ENCODE measurements around the gene PTPRD. TPM values are rescaled to one million over a fixed set of nuclear protein-coding genes. Genes with fewer than 3 reads are reported as not detected.

PTPRD gene
- total and polyA plus RNA-seq, 2 donors (not counting 1 experiment from before 2014, with no cell fraction given): not detected

DNA sequence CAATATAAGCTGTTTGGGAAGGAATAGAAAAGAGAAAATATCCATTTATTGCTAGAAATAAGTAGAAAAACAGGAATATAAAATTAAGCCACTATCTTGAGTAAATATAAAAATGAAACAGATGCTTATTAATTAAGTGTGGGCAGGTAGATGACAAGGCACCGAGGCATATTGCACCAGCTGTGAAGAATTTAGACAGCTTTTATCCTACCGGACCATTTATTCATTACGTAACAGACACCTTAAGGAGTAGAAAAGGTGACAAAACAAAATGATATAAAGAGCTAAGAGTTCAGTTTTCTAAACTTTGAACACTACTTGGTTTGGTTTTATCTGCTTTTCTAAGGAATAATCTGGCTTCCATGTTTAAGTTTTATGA, 404.1 kb downstream of the PTPRD start:
- ChIA-PET CTCF (interaction anchor here (1.4 kb wide), 1 partner anchor 24 kb away, joined by 4 read pairs; no protein-coding TSS in a partner anchor), POLR2A (no interaction called here)
- no CpG with 5 or more reads among the region's 3 CpGs for WGBS (ENCODE audit: insufficient coverage)
- Mint-ChIP-seq H3K9me3 (ENCODE audit: insufficient read depth) (no peaks in the 10 kb centered on the region), H3K27ac (peak overlapping the region; percentile 61), H3K27me3 (no peaks in the 10 kb centered on the region), H3K4me1 (peaks cover 11% of the 10 kb centered on the region), H3K4me3 (peak overlapping the region; percentile 80)
- ATAC-seq (ENCODE audit: low read depth): no peak
- no peak overlapping the region for H2AFZ ChIP-seq (ENCODE audit: insufficient read depth, low read depth, low read length, poor library complexity, severe bottlenecking)
- no peaks in the 10 kb centered on the region for H3K36me3 ChIP-seq (replicated peaks in 1 of 2; ENCODE audit: control extremely low read depth in 1 of 2, control insufficient read depth in 1 of 2, extremely low read depth in 1 of 2, insufficient read depth in 2 of 2, low read length in 1 of 2)
- no peaks in the 10 kb centered on the region for H3K9me3 ChIP-seq (ENCODE audit: control extremely low read depth in 1 of 3, control insufficient read depth in 2 of 3, insufficient read depth in 1 of 3, low read length in 2 of 3)
- peak overlapping the region in 1 of 2 donors; percentile 46 for H3K27ac ChIP-seq (ENCODE audit: low read length in 2 of 2)
- H3K4me3 ChIP-seq (ENCODE audit: control extremely low read depth in 1 of 5, extremely low read depth in 1 of 5, insufficient read depth in 1 of 5, low read depth in 2 of 5, low read length in 4 of 5): peak overlapping the region in 4 of 5 experiments; percentile 5 to 35 (median 27)
- no peak for DNase-seq
- TF ChIP-seq CTCF (IDR thresholded peaks at IDR 0.05) (no peak), EZH2 (IDR thresholded peaks at IDR 0.05; ENCODE audit: borderline replicate concordance, insufficient read depth, low read depth, low read length, poor library complexity, severe bottlenecking) (no peak)
- peak overlapping the region; percentile 32 for H3K9ac ChIP-seq (ENCODE audit: low read length)
- H4K20me1 ChIP-seq (ENCODE audit: control insufficient read depth, insufficient read depth, low read length, poor library complexity, severe bottlenecking): no peaks in the 10 kb centered on the region
- H3K27me3 ChIP-seq (replicated peaks in 1 of 4; ENCODE audit: control extremely low read depth in 1 of 4, control insufficient read depth in 3 of 4, insufficient read depth in 4 of 4, low read length in 3 of 4): no peaks in the 10 kb centered on the region
- H3K79me2 ChIP-seq (ENCODE audit: control insufficient read depth, insufficient read depth, low read length): no peaks in the 10 kb centered on the region
- peaks cover 6 to 7% of the 10 kb centered on the region in 2 donors for H3K4me1 ChIP-seq (ENCODE audit: control insufficient read depth in 2 of 2, insufficient read depth in 2 of 2, low read length in 2 of 2)
- intact Hi-C loops (cut with micrococcal nuclease): no loop called here
- peak overlapping the region; percentile 61 for H3K4me2 ChIP-seq (replicated peaks; ENCODE audit: low read depth, low read length, poor library complexity, severe bottlenecking)

- H3K4me1 ChIP-seq (ENCODE audit: control insufficient read depth in 2 of 2, insufficient read depth in 2 of 2, low read length in 2 of 2): peaks cover 5 to 6% of the 10 kb centered on the region in 2 donors
- Mint-ChIP-seq H3K4me3 (no peak overlapping the region), H3K9me3 (ENCODE audit: insufficient read depth) (no peaks in the 10 kb centered on the region), H3K27ac (no peak overlapping the region), H3K27me3 (no peaks in the 10 kb centered on the region), H3K4me1 (peaks cover 11% of the 10 kb centered on the region)
- POLR2A ChIA-PET: no interaction called here
- no CpG with 5 or more reads among the region's 1 CpG for WGBS (ENCODE audit: insufficient coverage)
- H2AFZ ChIP-seq (ENCODE audit: insufficient read depth, low read depth, low read length, poor library complexity, severe bottlenecking): no peak overlapping the region
- H4K20me1 ChIP-seq (ENCODE audit: control insufficient read depth, insufficient read depth, low read length, poor library complexity, severe bottlenecking): no peaks in the 10 kb centered on the region
- H3K36me3 ChIP-seq (replicated peaks in 1 of 2; ENCODE audit: control extremely low read depth in 1 of 2, control insufficient read depth in 1 of 2, extremely low read depth in 1 of 2, insufficient read depth in 2 of 2, low read length in 1 of 2): no peaks in the 10 kb centered on the region
- intact Hi-C loops (cut with micrococcal nuclease): no loop called here
- no peaks in the 10 kb centered on the region for H3K79me2 ChIP-seq (ENCODE audit: control insufficient read depth, insufficient read depth, low read length)
- no peak overlapping the region for H3K4me3 ChIP-seq (ENCODE audit: control extremely low read depth in 1 of 5, extremely low read depth in 1 of 5, insufficient read depth in 1 of 5, low read depth in 2 of 5, low read length in 4 of 5)
- no peak overlapping the region for H3K4me2 ChIP-seq (replicated peaks; ENCODE audit: low read depth, low read length, poor library complexity, severe bottlenecking)
- H3K27ac ChIP-seq (ENCODE audit: low read length in 2 of 2): no peak overlapping the region
- no peaks in the 10 kb centered on the region for H3K27me3 ChIP-seq (replicated peaks in 1 of 4; ENCODE audit: control extremely low read depth in 1 of 4, control insufficient read depth in 3 of 4, insufficient read depth in 4 of 4, low read length in 3 of 4)
- H3K9me3 ChIP-seq (ENCODE audit: control extremely low read depth in 1 of 3, control insufficient read depth in 2 of 3, insufficient read depth in 1 of 3, low read length in 2 of 3): no peaks in the 10 kb centered on the region
- CTCF ChIA-PET: no interaction called here
- TF ChIP-seq CTCF (IDR thresholded peaks at IDR 0.05) (no peak), EZH2 (IDR thresholded peaks at IDR 0.05; ENCODE audit: borderline replicate concordance, insufficient read depth, low read depth, low read length, poor library complexity, severe bottlenecking) (no peak)
- ATAC-seq (ENCODE audit: low read depth) (no peak), DNase-seq (no peak)
- no peak overlapping the region for H3K9ac ChIP-seq (ENCODE audit: low read length)
Measured at GRCh38 chr9:10204276-10204675, 408.5 kb downstream of the PTPRD start.

All from B cell (primary cell).